Activated CD4-positive, alpha-beta memory T cell treated with anti-CD3 and anti-CD28 coated beads, Interleukin-2, amount 10 ng/mL, durations not matched to agents 7 days and 5 days (primary cell): ENCODE data around the gene NCKAP5. TPM values are rescaled to one million over a fixed set of nuclear protein-coding genes. Genes with fewer than 3 reads are reported as not detected.
"Not testable (repeated sequence)": the region's sequence is repeated elsewhere in the genome, so short reads cannot be mapped to it uniquely, and the experiment has no call there.

ENCODE experiments used
- CTCF ChIA-PET: fragments of 350-600 bp; sonication (Branson Sonifier 250); formaldehyde crosslinking; loops from one replicate; lab custom pipeline; 2021; ENCODE audit warnings: antibody characterized with exemption, inconsistent platforms; lab: Charles Lee
- POLR2A ChIA-PET: fragments of 350-600 bp; sonication (Branson Sonifier 250); formaldehyde crosslinking; loops from one replicate; lab custom pipeline; 2021; ENCODE audit warnings: antibody characterized with exemption; lab: Charles Lee
- DNase-seq: peaks from one replicate; pipeline ENCODE4 v3.0.0-alpha.2; 2020
- H3K27ac Mint-ChIP-seq: one replicate; pipeline ENCODE4 v1.8.0; 2021; ENCODE audit warnings: mild to moderate bottlenecking, mixed read lengths
- H3K27me3 Mint-ChIP-seq: one replicate; pipeline ENCODE4 v1.8.0; 2021; ENCODE audit warnings: mixed read lengths
- H3K36me3 Mint-ChIP-seq: one replicate; pipeline ENCODE4 v1.8.0; 2021; ENCODE audit warnings: low read depth, mixed read lengths
- H3K4me1 Mint-ChIP-seq: one replicate; pipeline ENCODE4 v1.8.0; 2021; ENCODE audit warnings: mixed read lengths
- H3K4me3 Mint-ChIP-seq: one replicate; pipeline ENCODE4 v1.8.0; 2021; ENCODE audit warnings: mild to moderate bottlenecking, mixed read lengths
- H3K9me3 Mint-ChIP-seq: one replicate; pipeline ENCODE4 v1.8.0; 2021; ENCODE audit warnings: mixed read lengths
- total RNA-seq, 2 experiments: library from RNA; stranded (reverse); gene quantifications; one replicate each; pipeline ENCODE4 v1.2.3, GENCODE V29; 2021

NCKAP5 gene
- total RNA-seq, 2 experiments from 2014 or later, result not detected

DNA sequence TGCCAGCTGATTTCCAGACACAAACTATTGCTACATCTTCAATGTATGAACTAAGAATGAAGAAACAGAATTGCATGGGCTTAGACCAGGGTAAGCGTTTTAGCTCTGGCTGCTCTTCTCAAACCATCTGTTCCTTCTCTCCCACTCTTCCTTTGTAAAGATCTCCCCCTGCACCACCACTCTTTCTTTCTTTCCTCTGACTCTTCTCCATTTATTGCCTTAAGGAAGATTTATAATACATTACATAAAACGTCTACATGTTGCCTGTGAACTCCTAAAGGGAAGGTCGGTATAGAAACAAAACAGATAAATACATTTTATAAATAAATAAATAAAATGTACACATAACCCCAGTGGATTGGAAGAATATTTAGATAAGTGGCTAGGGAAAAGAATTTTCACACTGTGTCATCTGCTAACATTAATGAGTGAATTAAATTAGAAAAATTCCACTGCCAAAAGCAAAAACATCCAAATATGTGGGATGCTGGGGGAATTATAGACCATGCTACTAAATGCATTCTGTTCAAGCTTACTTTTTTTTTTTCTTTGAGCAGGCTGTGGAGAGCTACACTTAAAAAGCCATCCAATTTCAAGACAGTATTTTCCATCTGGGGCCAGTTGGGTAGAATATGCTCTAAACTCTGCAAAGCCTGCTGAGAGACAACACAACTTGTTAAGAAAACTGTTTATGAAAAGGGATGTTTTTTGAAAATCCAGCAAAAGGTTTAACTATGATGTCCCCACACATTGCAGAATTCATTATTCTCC lies 41.5 kb downstream of the NCKAP5 start:
- Mint-ChIP-seq H3K27me3 (no peaks in the 10 kb centered on the region), H3K9me3 (no peaks in the 10 kb centered on the region), H3K4me1 (no peaks in the 10 kb centered on the region), H3K27ac (no peak overlapping the region), H3K36me3 (no peaks in the 10 kb centered on the region), H3K4me3 (no peak overlapping the region)
- no peak for DNase-seq
- POLR2A ChIA-PET, result no interaction called here
- CTCF ChIA-PET, result no interaction called here

DNA sequence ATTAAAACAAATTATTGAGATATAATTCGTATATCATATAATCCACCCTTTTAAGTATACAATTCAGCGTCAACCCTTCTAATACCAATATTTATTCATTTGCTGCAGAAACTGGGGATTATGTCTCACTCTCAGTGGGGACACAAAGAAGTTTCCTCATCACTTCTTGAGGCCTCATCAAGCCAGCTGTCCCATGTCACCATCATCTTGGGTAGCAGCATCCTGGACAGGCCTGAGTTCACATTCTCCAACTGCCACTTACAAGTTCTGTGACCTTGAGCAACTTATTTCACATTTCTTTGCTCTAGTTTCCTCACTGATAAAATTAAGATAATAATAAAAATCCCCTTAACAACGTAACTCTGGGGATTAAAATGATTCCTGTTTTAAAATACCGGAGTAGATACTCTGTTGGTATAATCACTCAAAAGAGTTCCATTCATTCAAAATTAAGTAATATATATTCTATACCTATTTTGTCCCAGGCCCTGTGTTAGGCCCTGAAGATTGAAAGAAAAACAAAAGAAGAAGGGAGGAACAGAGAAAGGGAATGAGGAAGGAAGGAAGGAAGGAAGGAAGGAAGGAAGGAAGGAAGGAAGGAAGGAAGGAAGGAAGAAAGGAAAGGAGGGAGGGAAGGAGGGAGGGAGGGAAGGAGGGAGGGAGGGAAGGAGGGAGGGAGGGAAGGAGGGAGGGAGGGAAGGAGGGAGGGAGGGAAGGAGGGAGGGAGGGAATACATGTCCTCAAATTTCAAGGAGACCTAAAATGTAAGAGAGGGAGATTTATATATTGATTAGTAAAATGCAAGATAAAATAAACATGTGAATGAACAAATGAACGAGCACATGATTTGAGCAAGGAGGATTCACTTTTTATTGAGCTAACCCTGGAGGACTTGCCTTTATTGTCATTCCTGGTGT lies 42.4 kb downstream of the NCKAP5 start:
- DNase-seq, result no peak
- ChIA-PET CTCF (no interaction called here), POLR2A (no interaction called here)
- Mint-ChIP-seq H3K36me3 (no peaks in the 10 kb centered on the region), H3K27me3 (no peaks in the 10 kb centered on the region), H3K9me3 (no peaks in the 10 kb centered on the region), H3K4me3 (no peak overlapping the region), H3K4me1 (no peaks in the 10 kb centered on the region), H3K27ac (no peak overlapping the region)

DNA sequence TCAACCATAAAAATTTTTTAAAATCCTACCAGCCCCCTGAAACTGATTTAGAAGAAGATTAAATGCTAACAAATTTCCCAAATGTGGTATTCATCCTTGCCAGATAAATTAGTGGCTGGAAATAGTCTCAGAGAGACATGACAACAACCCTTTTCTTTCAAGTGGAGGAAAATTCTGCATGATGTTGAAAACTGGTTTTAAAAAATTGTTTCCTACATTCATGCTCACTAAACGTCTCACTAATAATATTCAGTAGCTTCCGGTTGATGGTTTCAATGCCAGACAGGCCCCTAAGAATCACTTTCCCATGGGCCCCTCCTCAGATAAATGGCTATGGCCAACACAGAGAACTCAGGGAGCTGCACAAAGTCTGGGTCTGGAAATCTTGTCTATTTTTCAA lies 43.2 kb downstream of the NCKAP5 start:
- POLR2A ChIA-PET, result no interaction called here

DNA sequence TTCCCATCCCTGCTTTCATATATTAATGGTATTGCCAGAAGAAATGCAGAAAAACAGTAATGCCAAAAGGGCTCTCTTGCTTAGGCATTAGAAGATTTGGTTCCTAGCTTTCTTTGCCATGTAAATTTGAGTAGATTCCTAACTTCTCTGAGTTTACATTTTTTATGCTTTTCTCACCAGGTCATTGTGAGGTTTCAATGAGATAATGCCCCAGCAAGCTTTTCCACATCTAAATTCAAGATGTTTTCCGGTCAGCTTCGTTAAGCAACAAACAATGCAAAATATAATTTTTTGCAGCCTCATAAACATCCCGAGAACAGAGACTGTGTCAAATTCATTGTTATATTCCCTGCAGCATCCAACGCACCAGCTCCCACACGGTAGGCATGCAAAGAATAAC lies 44.9 kb downstream of the NCKAP5 start:
- CTCF ChIA-PET, result no interaction called here
- DNase-seq, result no peak
- H3K9me3 Mint-ChIP-seq, result no peaks in the 10 kb centered on the region
- H3K36me3 Mint-ChIP-seq, result no peaks in the 10 kb centered on the region
- no peak overlapping the region for H3K27ac Mint-ChIP-seq
- H3K4me1 Mint-ChIP-seq, result no peaks in the 10 kb centered on the region
- POLR2A ChIA-PET, result no interaction called here
- H3K27me3 Mint-ChIP-seq, result no peaks in the 10 kb centered on the region
- H3K4me3 Mint-ChIP-seq, result no peak overlapping the region

More for the DNA sequence above, 43.2 kb downstream of the NCKAP5 start:
- Mint-ChIP-seq H3K27me3 (no peaks in the 10 kb centered on the region), H3K27ac (no peak overlapping the region), H3K36me3 (no peaks in the 10 kb centered on the region), H3K4me1 (no peaks in the 10 kb centered on the region), H3K9me3 (no peaks in the 10 kb centered on the region), H3K4me3 (no peak overlapping the region)
- CTCF ChIA-PET, result no interaction called here
- DNase-seq, result no peak

DNA sequence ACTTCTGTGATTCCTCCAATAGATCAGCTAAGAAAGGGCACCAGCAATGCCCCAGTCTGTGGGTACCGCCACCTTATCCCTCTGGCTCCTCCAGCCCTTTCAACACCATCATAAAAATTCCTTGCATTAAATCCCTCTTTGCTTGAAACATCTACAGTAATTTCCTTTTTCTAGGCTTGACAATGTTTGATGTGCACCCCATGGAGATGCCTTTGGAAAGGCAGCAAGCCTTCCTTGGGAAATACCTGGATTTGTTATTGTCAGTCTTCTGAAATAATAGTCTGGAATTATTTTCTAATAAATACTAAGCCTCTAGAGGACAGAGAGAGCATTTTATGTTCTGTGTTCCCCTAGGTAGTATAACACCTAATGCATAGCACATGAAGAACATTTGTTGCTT lies 46.1 kb downstream of the NCKAP5 start:
- POLR2A ChIA-PET, result no interaction called here
- no peaks in the 10 kb centered on the region for H3K9me3 Mint-ChIP-seq
- DNase-seq, result no peak
- no peaks in the 10 kb centered on the region for H3K4me1 Mint-ChIP-seq
- CTCF ChIA-PET, result no interaction called here
- H3K27ac Mint-ChIP-seq, result no peak overlapping the region
- no peaks in the 10 kb centered on the region for H3K36me3 Mint-ChIP-seq
- H3K4me3 Mint-ChIP-seq, result no peak overlapping the region
- no peaks in the 10 kb centered on the region for H3K27me3 Mint-ChIP-seq

DNA sequence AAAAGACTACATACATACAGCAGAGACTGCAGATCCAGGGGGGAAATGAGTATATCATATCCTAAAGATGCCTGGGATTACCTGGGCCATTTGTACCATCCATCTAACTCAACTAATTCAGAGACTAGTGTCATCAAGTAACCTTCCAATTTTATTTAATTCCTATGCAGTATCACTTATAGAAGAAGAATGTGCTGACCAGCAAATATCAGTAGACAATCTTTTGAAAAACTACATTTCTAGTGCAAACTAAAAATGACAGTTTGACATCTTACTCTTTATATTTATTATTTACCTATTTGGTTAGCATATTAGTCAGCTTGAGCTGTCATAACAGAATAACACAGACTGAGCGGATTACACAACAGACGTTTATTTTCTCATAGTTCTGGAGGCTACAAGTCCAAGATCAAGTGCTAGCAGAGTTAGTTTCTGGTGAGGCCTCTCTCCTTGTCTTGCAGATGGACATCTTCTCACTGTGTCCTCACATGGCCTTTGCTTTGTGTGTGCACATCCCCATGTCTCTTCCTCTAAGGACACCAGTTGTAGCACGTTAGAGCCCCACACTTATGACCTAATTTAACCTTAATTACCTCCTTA lies 47.0 kb downstream of the NCKAP5 start:
- H3K9me3 Mint-ChIP-seq, result no peaks in the 10 kb centered on the region

DNA sequence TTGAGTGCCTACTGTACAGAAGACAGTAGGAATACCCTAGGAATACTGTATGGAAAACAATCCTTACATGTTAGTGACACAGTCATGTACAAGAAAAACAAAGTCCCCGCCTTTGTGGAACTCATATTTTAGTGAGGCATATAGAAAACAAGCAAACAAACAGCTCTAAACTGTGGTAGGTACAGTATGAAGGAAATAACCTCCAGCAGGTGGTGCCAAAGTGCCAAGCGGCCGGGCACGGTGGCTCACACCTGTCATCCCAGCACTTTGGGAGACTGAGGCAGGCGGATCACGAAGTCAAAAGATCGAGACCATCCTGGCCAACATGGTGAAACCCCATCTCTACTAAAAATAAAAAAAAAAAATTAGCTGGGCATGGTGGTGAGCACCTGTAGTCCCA lies 48.6 kb downstream of the NCKAP5 start:
- H3K4me3 Mint-ChIP-seq, H3K27ac Mint-ChIP-seq, H3K9me3 Mint-ChIP-seq, H3K36me3 Mint-ChIP-seq, H3K27me3 Mint-ChIP-seq, DNase-seq, POLR2A ChIA-PET, H3K4me1 Mint-ChIP-seq: not testable (repeated sequence)
- CTCF ChIA-PET, result interaction anchor here (1.2 to 2.0 kb wide), 2 partner anchors 8 to 325 kb away, joined by 3 to 12 read pairs; no protein-coding TSS in a partner anchor

More for the DNA sequence above, 47.0 kb downstream of the NCKAP5 start:
- H3K4me1 Mint-ChIP-seq, result no peaks in the 10 kb centered on the region
- H3K27me3 Mint-ChIP-seq, result no peaks in the 10 kb centered on the region
- no peak overlapping the region for H3K27ac Mint-ChIP-seq
- ChIA-PET CTCF (no interaction called here), POLR2A (no interaction called here)
- no peak overlapping the region for H3K4me3 Mint-ChIP-seq
- DNase-seq, result no peak
- H3K36me3 Mint-ChIP-seq, result no peaks in the 10 kb centered on the region

DNA sequence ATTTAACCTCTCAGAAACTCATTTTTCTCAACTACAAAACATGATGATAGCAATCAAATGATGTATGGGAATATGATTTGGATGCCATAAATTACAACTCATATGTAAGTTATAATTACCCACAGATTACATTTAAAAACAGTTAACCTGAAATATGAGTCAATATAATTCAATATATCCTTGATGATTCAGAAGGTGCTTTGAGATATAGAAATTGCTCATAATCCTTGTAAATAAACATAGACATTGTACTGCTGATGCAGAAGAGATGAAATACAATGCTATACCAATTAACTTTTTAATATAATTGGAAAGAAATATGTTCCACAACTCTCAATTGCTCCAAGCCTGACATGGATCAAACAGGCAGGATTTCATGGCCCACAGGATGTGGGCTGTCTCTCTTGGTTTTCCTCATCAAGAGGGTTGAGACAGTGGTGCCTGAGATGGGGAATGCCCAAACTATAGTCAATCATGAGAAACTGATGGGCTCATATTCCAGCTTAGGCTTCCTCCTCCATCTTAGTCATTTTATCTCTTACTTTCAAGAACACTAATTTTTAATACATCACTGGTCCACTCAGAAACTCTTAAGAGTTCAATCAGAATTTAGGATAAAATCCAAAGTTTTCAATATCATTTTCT lies 49.4 kb downstream of the NCKAP5 start:
- no peak for DNase-seq
- ChIA-PET POLR2A (no interaction called here), CTCF (interaction anchor here (1.2 to 2.0 kb wide), 2 partner anchors 8 to 325 kb away, joined by 3 to 12 read pairs; no protein-coding TSS in a partner anchor)
- no peaks in the 10 kb centered on the region for H3K27me3 Mint-ChIP-seq
- no peak overlapping the region for H3K27ac Mint-ChIP-seq
- H3K9me3 Mint-ChIP-seq, result no peaks in the 10 kb centered on the region
- no peaks in the 10 kb centered on the region for H3K4me1 Mint-ChIP-seq
- no peaks in the 10 kb centered on the region for H3K36me3 Mint-ChIP-seq
- H3K4me3 Mint-ChIP-seq, result no peak overlapping the region

DNA sequence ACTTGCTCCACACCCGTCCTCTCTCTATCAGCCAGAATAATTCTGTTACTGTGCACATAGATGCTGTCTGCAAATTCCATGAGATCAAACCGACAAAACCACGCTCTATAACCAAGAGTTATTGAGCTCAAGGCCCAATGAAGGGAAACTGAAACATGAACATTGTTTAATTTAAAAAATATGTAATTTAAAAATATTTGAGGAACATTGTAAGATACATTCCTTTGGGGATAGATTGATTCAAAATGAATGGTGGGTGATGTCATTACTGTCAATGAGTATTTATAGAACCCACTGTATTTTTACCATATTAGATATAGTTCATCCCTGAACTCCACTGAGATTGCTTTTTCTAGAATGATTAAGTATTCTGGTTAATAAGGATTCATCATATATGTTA lies 50.4 kb downstream of the NCKAP5 start:
- ChIA-PET POLR2A (no interaction called here), CTCF (no interaction called here)
- no peak for DNase-seq
- Mint-ChIP-seq H3K4me1 (no peaks in the 10 kb centered on the region), H3K27me3 (no peaks in the 10 kb centered on the region), H3K4me3 (no peak overlapping the region), H3K27ac (no peak overlapping the region), H3K9me3 (no peaks in the 10 kb centered on the region), H3K36me3 (no peaks in the 10 kb centered on the region)

DNA sequence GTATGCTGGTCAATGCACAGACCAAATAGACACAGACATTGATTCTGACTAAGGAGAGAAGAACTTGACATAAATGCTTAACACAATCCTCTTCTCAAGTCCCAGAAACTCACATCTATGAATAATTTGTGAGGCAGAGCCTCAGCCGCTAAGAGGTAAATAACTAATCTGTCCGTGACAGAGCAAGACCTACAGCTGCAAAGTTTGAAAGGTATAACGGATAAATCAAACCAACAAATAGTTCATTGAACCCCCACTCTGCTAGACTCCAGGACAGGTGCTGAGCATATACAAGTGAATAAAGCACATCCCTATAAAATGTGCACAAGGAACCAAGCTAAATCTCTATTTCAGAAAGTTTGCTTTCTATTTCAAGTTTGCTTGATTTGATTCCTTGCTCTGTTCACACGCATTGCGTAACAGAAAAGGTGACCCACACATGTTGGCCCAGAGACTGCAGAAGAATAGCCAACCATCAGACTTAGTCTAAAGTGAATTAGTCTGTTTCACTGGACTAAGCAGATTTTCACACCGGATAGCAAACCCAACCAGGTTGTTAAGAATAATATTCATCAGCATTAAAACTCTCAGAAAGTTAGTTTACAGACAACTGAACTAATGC lies 51.7 kb downstream of the NCKAP5 start:
- Mint-ChIP-seq H3K4me3 (no peak overlapping the region), H3K27me3 (no peaks in the 10 kb centered on the region), H3K27ac (no peak overlapping the region), H3K4me1 (no peaks in the 10 kb centered on the region), H3K36me3 (no peaks in the 10 kb centered on the region), H3K9me3 (no peaks in the 10 kb centered on the region)
- no peak for DNase-seq
- ChIA-PET POLR2A (no interaction called here), CTCF (no interaction called here)

DNA sequence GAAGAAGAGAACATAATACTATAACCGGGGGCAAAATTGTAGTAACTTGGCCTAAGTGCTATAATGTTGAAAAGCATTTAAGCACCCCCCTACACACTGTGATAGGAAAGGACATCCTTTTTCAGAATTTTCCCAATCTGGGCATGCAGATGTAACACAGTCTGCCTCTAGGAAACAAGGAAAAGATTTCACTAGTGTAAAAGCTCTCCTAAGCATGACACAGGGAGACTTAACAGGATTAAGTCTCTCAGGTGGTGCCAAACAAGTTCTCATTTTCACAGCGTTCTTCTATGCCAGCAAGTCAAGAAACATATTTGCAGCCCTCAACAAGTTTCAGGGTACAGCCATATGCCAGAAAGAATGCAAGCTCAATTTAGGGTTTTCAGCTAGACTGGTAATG lies 53.0 kb downstream of the NCKAP5 start:
- DNase-seq, result no peak
- Mint-ChIP-seq H3K4me1 (no peaks in the 10 kb centered on the region), H3K27me3 (no peaks in the 10 kb centered on the region), H3K36me3 (no peaks in the 10 kb centered on the region), H3K4me3 (no peak overlapping the region), H3K9me3 (no peaks in the 10 kb centered on the region), H3K27ac (no peak overlapping the region)
- ChIA-PET POLR2A (no interaction called here), CTCF (no interaction called here)

DNA sequence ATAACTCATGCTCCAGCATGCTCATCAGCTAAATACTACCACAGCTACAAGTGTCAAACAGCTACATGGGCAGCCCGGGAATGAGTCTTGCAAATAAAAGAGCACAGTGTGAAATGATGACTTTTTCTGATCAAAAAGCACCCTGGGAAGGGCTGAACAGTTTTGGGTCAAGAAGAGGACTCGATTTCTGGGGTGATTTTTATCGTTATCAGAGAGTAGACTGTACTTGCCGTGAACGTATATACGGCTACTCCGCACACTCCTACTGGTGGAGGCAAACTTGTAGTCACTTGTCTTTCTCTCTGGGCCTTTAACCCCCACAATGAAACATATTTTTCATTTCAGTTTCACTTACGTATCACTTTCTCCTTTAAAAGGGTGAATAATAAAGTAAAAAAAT lies 54.4 kb downstream of the NCKAP5 start:
- ChIA-PET CTCF (no interaction called here), POLR2A (no interaction called here)

More for the DNA sequence above, 54.4 kb downstream of the NCKAP5 start:
- H3K27ac Mint-ChIP-seq, result no peak overlapping the region
- no peaks in the 10 kb centered on the region for H3K27me3 Mint-ChIP-seq
- DNase-seq, result no peak
- H3K4me3 Mint-ChIP-seq, result no peak overlapping the region
- no peaks in the 10 kb centered on the region for H3K36me3 Mint-ChIP-seq
- no peaks in the 10 kb centered on the region for H3K4me1 Mint-ChIP-seq
- H3K9me3 Mint-ChIP-seq, result no peaks in the 10 kb centered on the region
